DOHH2 (cell line): ENCODE measurements around the gene CDH4.

Experiments
- EZH2phosphoT487 ChIP-seq: fragments of 200-600 bp; sonication (generic); IDR thresholded peaks from 2 replicates; pipeline ENCODE4 v1.6.1; 2017; ENCODE audit warnings: borderline replicate concordance, mild to moderate bottlenecking, antibody characterized with exemption, low read length, moderate library complexity, mixed read lengths
- TF ChIP-seq, protein P1 (sequence below): fragments of 200-600 bp; sonication (generic); IDR thresholded peaks from one replicate; pipeline ENCODE4 v1.5.1; 2014; ENCODE audit warnings: antibody characterized with exemption, mild to moderate bottlenecking, low read depth, low read length; ENCODE audit not compliant: poor library complexity, severe bottlenecking

DNA sequence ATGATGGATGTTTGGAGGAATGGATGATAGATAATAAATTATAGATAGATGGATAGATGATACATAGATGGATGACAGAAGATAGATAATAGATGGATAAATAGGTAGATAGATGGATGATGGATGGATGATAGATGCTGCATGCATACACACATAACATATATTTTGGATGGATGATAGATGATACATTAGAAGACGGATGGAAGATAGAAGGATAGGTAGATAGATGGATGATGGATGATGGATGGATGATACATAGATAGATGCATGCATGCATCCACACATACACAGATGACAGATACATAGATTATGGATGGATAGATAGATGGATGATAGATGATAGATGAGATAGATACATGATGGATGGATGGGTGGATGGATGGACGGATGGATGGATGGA is 425.9 kb downstream of the CDH4 start:
- TF ChIP-seq, protein P1, sequence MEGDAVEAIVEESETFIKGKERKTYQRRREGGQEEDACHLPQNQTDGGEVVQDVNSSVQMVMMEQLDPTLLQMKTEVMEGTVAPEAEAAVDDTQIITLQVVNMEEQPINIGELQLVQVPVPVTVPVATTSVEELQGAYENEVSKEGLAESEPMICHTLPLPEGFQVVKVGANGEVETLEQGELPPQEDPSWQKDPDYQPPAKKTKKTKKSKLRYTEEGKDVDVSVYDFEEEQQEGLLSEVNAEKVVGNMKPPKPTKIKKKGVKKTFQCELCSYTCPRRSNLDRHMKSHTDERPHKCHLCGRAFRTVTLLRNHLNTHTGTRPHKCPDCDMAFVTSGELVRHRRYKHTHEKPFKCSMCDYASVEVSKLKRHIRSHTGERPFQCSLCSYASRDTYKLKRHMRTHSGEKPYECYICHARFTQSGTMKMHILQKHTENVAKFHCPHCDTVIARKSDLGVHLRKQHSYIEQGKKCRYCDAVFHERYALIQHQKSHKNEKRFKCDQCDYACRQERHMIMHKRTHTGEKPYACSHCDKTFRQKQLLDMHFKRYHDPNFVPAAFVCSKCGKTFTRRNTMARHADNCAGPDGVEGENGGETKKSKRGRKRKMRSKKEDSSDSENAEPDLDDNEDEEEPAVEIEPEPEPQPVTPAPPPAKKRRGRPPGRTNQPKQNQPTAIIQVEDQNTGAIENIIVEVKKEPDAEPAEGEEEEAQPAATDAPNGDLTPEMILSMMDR, result no peak
- no peak for TF ChIP-seq EZH2phosphoT487
